Prostate gland (tissue), 2 donors: ENCODE results near the gene SCAMP4.

ENCODE experiments used
- POLR2A ChIP-seq: fragments of 450-650 bp; IDR thresholded peaks from one replicate; pipeline ENCODE4 v1.6.1; 2016; ENCODE audit warnings: antibody characterized with exemption, mild to moderate bottlenecking
- POLR2AphosphoS5 ChIP-seq: sonication (generic); formaldehyde crosslinking; IDR thresholded peaks from one replicate; pipeline ENCODE4 v1.6.1; 2017; ENCODE audit warnings: antibody characterized with exemption
- TF ChIP-seq, protein P1 (sequence below), 4 experiments: fragments of 200-600 bp in 2 of 4; fragments of 450-650 bp in 2 of 4; sonication (generic) in 2 of 4; IDR thresholded peaks; 1 replicate in 3 of 4; 2 replicates in 1 of 4; pipeline ENCODE4 v1.5.1; 2016 to 2019; ENCODE audit warnings: antibody characterized with exemption in 4 of 4, mild to moderate bottlenecking in 2 of 4, moderate library complexity in 2 of 4

DNA sequence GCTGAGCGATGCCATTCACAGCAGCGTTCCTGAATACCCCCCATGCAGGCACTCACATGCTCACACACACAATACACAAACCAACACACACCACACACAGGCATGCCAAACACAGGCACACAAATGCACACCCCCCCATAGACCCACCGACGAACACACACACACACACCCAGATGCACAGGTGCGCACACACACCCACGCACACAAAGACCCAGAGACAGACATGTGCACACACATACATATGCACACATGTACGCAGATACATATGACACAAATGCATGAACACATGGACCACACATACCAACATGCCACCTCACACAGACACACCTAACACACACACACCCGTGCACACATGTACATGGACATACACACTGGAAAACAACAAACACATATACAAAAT is 28.7 kb downstream of the SCAMP4 start:
- TF ChIP-seq, protein P1, sequence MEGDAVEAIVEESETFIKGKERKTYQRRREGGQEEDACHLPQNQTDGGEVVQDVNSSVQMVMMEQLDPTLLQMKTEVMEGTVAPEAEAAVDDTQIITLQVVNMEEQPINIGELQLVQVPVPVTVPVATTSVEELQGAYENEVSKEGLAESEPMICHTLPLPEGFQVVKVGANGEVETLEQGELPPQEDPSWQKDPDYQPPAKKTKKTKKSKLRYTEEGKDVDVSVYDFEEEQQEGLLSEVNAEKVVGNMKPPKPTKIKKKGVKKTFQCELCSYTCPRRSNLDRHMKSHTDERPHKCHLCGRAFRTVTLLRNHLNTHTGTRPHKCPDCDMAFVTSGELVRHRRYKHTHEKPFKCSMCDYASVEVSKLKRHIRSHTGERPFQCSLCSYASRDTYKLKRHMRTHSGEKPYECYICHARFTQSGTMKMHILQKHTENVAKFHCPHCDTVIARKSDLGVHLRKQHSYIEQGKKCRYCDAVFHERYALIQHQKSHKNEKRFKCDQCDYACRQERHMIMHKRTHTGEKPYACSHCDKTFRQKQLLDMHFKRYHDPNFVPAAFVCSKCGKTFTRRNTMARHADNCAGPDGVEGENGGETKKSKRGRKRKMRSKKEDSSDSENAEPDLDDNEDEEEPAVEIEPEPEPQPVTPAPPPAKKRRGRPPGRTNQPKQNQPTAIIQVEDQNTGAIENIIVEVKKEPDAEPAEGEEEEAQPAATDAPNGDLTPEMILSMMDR (IDR thresholded peaks at IDR 0.05) = no peak
- TF ChIP-seq POLR2A (no peak), POLR2AphosphoS5 (no peak)
